H1 (cell line): Measurements from ENCODE around the gene USP35. TPM values are rescaled to one million over a fixed set of nuclear protein-coding genes. Genes with fewer than 3 reads are reported as not detected.

ENCODE experiments used
- CTCF ChIA-PET: fragments of 300-600 bp; sonication (Branson Sonifier 250); formaldehyde crosslinking; loops from one replicate; lab custom pipeline; 2021; ENCODE audit not compliant: partially characterized antibody; lab: Charles Lee
- POLR2A ChIA-PET: fragments of 300-600 bp; sonication (Branson Sonifier 250); formaldehyde crosslinking; loops from one replicate; lab custom pipeline; 2021; ENCODE audit warnings: inconsistent platforms; ENCODE audit not compliant: partially characterized antibody; lab: Charles Lee
- DNase-seq, 2 experiments: peaks; one replicate each; pipeline versions ENCODE4 v3.0.0 to v3.0.0-alpha.2; 2010 to 2022; ENCODE audit warnings: low spot score in 2 of 2, low read depth in 1 of 2, mixed read lengths in 1 of 2
- FAIRE-seq: peaks from 2 replicates; lab custom pipeline; 2011; peaks lifted over from hg19 to GRCh38; lab: Jason Lieb, UNC
- H2AFZ ChIP-seq: 2 replicates; pipeline ENCODE4 v1.8.1; 2012; ENCODE audit warnings: low read length, inconsistent platforms
- H2AK5ac ChIP-seq: 2 replicates; pipeline ENCODE4 v1.6.1; 2013; ENCODE audit warnings: low read depth, low read length
- H2BK120ac ChIP-seq: replicated peaks from 2 replicates; pipeline ENCODE3; 2013; ENCODE audit warnings: low read depth, low read length, inconsistent platforms
- H2BK12ac ChIP-seq: 2 replicates; pipeline ENCODE4 v1.6.1; 2013; ENCODE audit warnings: low read depth, low read length
- H2BK15ac ChIP-seq: 2 replicates; pipeline ENCODE4 v1.6.1; 2013; ENCODE audit warnings: low read length
- H2BK20ac ChIP-seq: 2 replicates; pipeline ENCODE4 v1.6.1; 2013; ENCODE audit warnings: low read length
- H2BK5ac ChIP-seq: 2 replicates; pipeline ENCODE4 v1.6.1; 2013; ENCODE audit warnings: low read depth, low read length
- H3K14ac ChIP-seq: 2 replicates; pipeline ENCODE4 v1.6.1; 2013; ENCODE audit warnings: inconsistent platforms; ENCODE audit not compliant: insufficient read length
- H3K18ac ChIP-seq: 2 replicates; pipeline ENCODE4 v1.6.1; 2013; ENCODE audit warnings: low read length; ENCODE audit errors: extremely low read depth
- H3K23ac ChIP-seq: 2 replicates; pipeline ENCODE4 v1.6.1; 2013; ENCODE audit warnings: inconsistent platforms; ENCODE audit not compliant: insufficient read length
- H3K23me2 ChIP-seq: 2 replicates; pipeline ENCODE4 v1.6.1; 2013; ENCODE audit warnings: low read depth, low read length
- H3K27ac ChIP-seq: 2 replicates; pipeline ENCODE4 v1.6.1; 2011; ENCODE audit warnings: low read depth, low read length, inconsistent platforms
- H3K27me3 ChIP-seq, 4 experiments: replicated peaks in 1 of 4; 1 replicate in 1 of 4; 2 replicates in 3 of 4; pipeline versions ENCODE4 v1.6.1 to v1.8.1; 2011 to 2013; ENCODE audit warnings: low read length in 3 of 4, mild to moderate bottlenecking in 3 of 4, inconsistent platforms in 2 of 4, mixed read lengths in 2 of 4, moderate library complexity in 1 of 4; ENCODE audit not compliant: control insufficient read depth in 3 of 4, insufficient read depth in 3 of 4; ENCODE audit errors: extremely low read depth in 1 of 4
- H3K36me3 ChIP-seq, 4 experiments: 2 replicates each; pipeline versions ENCODE4 v1.6.1 to v1.8.1; 2011 to 2013; ENCODE audit warnings: mild to moderate bottlenecking in 4 of 4, low read length in 3 of 4, moderate library complexity in 2 of 4, control low read depth in 1 of 4, inconsistent platforms in 1 of 4; ENCODE audit not compliant: insufficient read depth in 4 of 4, control insufficient read depth in 2 of 4
- H3K4ac ChIP-seq: replicated peaks from 2 replicates; pipeline ENCODE3; 2013; ENCODE audit warnings: low read length, low read depth, mixed read lengths, inconsistent platforms; ENCODE audit not compliant: insufficient read length
- H3K4me1 ChIP-seq, 4 experiments: replicated peaks in 1 of 4; 1 replicate in 1 of 4; 2 replicates in 3 of 4; pipeline versions ENCODE4 v1.6.1 to v1.8.1; 2011 to 2013; ENCODE audit warnings: low read length in 3 of 4, inconsistent platforms in 2 of 4, mixed read lengths in 1 of 4; ENCODE audit not compliant: insufficient read depth in 4 of 4, control insufficient read depth in 3 of 4
- H3K4me2 ChIP-seq, 2 experiments: 2 replicates each; pipeline versions ENCODE4 v1.6.1 to v1.8.1; 2011 to 2013; ENCODE audit warnings: low read depth in 2 of 2, low read length in 2 of 2, control low read depth in 1 of 2, inconsistent platforms in 1 of 2, mild to moderate bottlenecking in 1 of 2; ENCODE audit not compliant: insufficient read depth in 1 of 2
- H3K4me3 ChIP-seq, 4 experiments: fragments of 200-600, 300-600 bp in 1 of 4; sonication (generic), shearing (Covaris generic), sonication (Bioruptor Twin) in 1 of 4; 2 replicates each; pipeline versions ENCODE4 v1.5.1 to v1.8.1; 2011 to 2016; ENCODE audit warnings: low read length in 4 of 4, low read depth in 3 of 4, control low read depth in 2 of 4, inconsistent platforms in 2 of 4, mild to moderate bottlenecking in 2 of 4, mixed read lengths in 1 of 4, moderate library complexity in 1 of 4; ENCODE audit not compliant: insufficient read depth in 2 of 4; ENCODE audit errors: extremely low read depth in 1 of 4
- H3K56ac ChIP-seq: replicated peaks from 2 replicates; pipeline ENCODE3; 2013; ENCODE audit warnings: low read depth, mild to moderate bottlenecking, mixed read lengths, low read length, inconsistent platforms; ENCODE audit not compliant: insufficient read length
- H3K79me1 ChIP-seq: 2 replicates; pipeline ENCODE4 v1.6.1; 2013; ENCODE audit warnings: low read depth, low read length, control low read depth
- H3K79me2 ChIP-seq, 2 experiments: 2 replicates each; pipeline versions ENCODE4 v1.6.1 to v1.8.1; 2012 to 2013; ENCODE audit warnings: low read length in 2 of 2, mild to moderate bottlenecking in 2 of 2, inconsistent platforms in 1 of 2; ENCODE audit not compliant: insufficient read depth in 2 of 2, control insufficient read depth in 1 of 2
- H3K9ac ChIP-seq, 4 experiments: replicated peaks in 1 of 4; 1 replicate in 1 of 4; 2 replicates in 3 of 4; pipeline versions ENCODE4 v1.6.1 to v1.8.1; 2011 to 2013; ENCODE audit warnings: low read depth in 3 of 4, low read length in 3 of 4, control low read depth in 2 of 4, mild to moderate bottlenecking in 2 of 4, moderate library complexity in 2 of 4, inconsistent platforms in 1 of 4; ENCODE audit errors: extremely low read depth in 1 of 4
- H3K9me3 ChIP-seq, 2 experiments: 2 replicates each; pipeline versions ENCODE4 v1.6.1 to v1.8.1; 2012 to 2013; ENCODE audit warnings: mild to moderate bottlenecking in 2 of 2, moderate library complexity in 2 of 2, control low read depth in 1 of 2, inconsistent platforms in 1 of 2, low read depth in 1 of 2, low read length in 1 of 2, mixed read lengths in 1 of 2; ENCODE audit not compliant: insufficient read depth in 2 of 2
- H4K20me1 ChIP-seq, 2 experiments: replicated peaks in 1 of 2; 2 replicates each; pipeline versions ENCODE3 to v1.8.1; 2011 to 2013; ENCODE audit warnings: inconsistent platforms in 2 of 2, low read length in 2 of 2, mild to moderate bottlenecking in 1 of 2; ENCODE audit not compliant: insufficient read depth in 2 of 2, control insufficient read depth in 1 of 2
- H4K5ac ChIP-seq: 2 replicates; pipeline ENCODE4 v1.6.1; 2013; ENCODE audit warnings: low read length, low read depth, mixed read lengths, inconsistent platforms; ENCODE audit not compliant: insufficient read length
- H4K8ac ChIP-seq: 2 replicates; pipeline ENCODE4 v1.8.0; 2013; ENCODE audit warnings: mild to moderate bottlenecking, moderate library complexity, low read length, inconsistent platforms; ENCODE audit not compliant: insufficient read depth; ENCODE audit errors: extremely low read depth
- H4K91ac ChIP-seq: replicated peaks from 2 replicates; pipeline ENCODE3; 2013; ENCODE audit warnings: low read length, mixed read lengths, inconsistent platforms; ENCODE audit not compliant: insufficient read length
- CREB1 ChIP-seq: IDR thresholded peaks from 2 replicates; pipeline ENCODE4 v1.6.1; 2012; ENCODE audit warnings: inconsistent platforms
- GTF2F1 ChIP-seq: IDR thresholded peaks from 2 replicates; pipeline ENCODE4 v1.6.1; 2012; ENCODE audit warnings: low read depth, low read length, improper control_type of control experiment, borderline replicate concordance
- KDM1A ChIP-seq: fragments of 200-600, 300-600 bp; sonication (generic); IDR thresholded peaks from 2 replicates; pipeline ENCODE4 v1.7.1; 2016; ENCODE audit warnings: mild to moderate bottlenecking, low read length, borderline replicate concordance
- KDM5A ChIP-seq: fragments of 200-600 bp; IDR thresholded peaks from 2 replicates; pipeline ENCODE4 v1.7.1; 2012; ENCODE audit warnings: mild to moderate bottlenecking, low read length, inconsistent platforms, mixed read lengths
- WGBS, 2 experiments: shearing (Covaris generic) in 1 of 2; methylation state at CpG; one replicate each; pipeline versions ENCODE4 v1.1.6 to v1.1.7; 2013 to 2015; ENCODE audit warnings: low lambda C conversion rate in 2 of 2, mixed read lengths in 2 of 2, inconsistent platforms in 1 of 2, low coverage in 1 of 2, missing lambda C conversion rate in 1 of 2; ENCODE audit not compliant: insufficient replicate concordance in 2 of 2, insufficient coverage in 1 of 2, insufficient read length in 1 of 2; ENCODE audit errors: extremely low coverage in 1 of 2, missing lambda C conversion rate in 1 of 2; 5-methylcytosine and 5-hydroxymethylcytosine counted together
- polyA plus RNA-seq, 7 experiments: library from polyadenylated mRNA; depleted of rRNA in 3 of 7; stranded (reverse) in 5 of 7; unstranded in 2 of 7; fragments of >200 nt in 5 of 7; fragments of 200-250 nt in 2 of 7; gene quantifications; 1 replicate in 5 of 7; 2 replicates in 1 of 7; 4 replicates in 1 of 7; pipeline versions ENCODE4 v1.2.1 to v1.2.3, GENCODE V29; 2011 to 2013; ENCODE audit warnings: missing spikeins in 2 of 7, mixed read lengths in 2 of 7
- total RNA-seq: library from RNA; stranded (reverse); fragmentation: NEBNext Ultra II Directional; extraction: Animal tissue kit (Norgen Biotek cat#: 25700); gene quantifications from 2 replicates; pipeline ENCODE4 v1.2.1, GENCODE V29; 2021

The USP35 gene
- total and polyA plus RNA-seq, 2 of the 8 experiments (the other 6 are each of a cell fraction or from before 2014, with no cell fraction given) = 4.6 to 6.8 TPM

DNA sequence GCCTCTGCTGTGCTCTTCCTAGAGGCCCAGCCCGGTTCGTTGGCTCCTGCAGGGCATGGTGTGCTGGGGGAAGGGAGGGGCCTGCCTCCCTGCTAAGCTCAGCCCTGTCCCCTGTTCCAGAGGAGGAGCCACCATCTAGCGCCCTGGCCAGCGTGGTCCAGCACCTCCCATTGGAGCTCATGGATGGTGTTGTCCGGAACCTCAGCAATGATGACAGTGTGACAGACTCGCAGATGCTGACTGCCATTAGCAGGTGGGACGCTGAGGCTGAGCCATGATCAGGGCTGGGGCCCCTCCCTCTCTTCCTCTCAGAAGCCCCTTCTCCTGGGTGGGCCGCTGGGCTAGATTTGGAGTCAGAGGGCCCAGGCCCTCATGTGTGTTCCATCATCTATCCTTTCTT lies 9.1 kb downstream of the USP35 start:
- no peak overlapping the region for H3K56ac ChIP-seq
- FAIRE-seq = no peak
- no peak overlapping the region for H3K4me2 ChIP-seq
- H3K14ac ChIP-seq = no peak overlapping the region
- H3K4ac ChIP-seq = no peak overlapping the region
- no peak overlapping the region for H2AK5ac ChIP-seq
- H2BK20ac ChIP-seq = no peak overlapping the region
- no peaks in the 10 kb centered on the region for H3K36me3 ChIP-seq
- H4K8ac ChIP-seq = no peak overlapping the region
- no peak overlapping the region for H3K18ac ChIP-seq
- no peak overlapping the region for H3K9ac ChIP-seq
- H2BK15ac ChIP-seq = no peak overlapping the region
- H2AFZ ChIP-seq = no peak overlapping the region
- no peaks in the 10 kb centered on the region for H3K79me2 ChIP-seq
- ChIA-PET POLR2A (interaction anchor here (4.2 kb wide), 1 partner anchor 8 kb away, joined by 16 read pairs; the partner anchor contains the start of genes KCTD21 and USP35), CTCF (interaction anchor here (0.7 kb wide), 1 partner anchor 21 kb away, joined by 3 read pairs; no protein-coding TSS in a partner anchor)
- H4K20me1 ChIP-seq = peaks cover 3 to 4% of the 10 kb centered on the region in 2 experiments
- H4K91ac ChIP-seq = no peak overlapping the region
- H3K27me3 ChIP-seq = no peaks in the 10 kb centered on the region
- no peaks in the 10 kb centered on the region for H3K79me1 ChIP-seq
- H3K23me2 ChIP-seq = no peaks in the 10 kb centered on the region
- H2BK5ac ChIP-seq = no peak overlapping the region
- no peak overlapping the region for H3K23ac ChIP-seq
- no peak overlapping the region for H2BK12ac ChIP-seq
- DNase-seq = no peak
- no peak overlapping the region for H3K4me3 ChIP-seq
- H3K27ac ChIP-seq = no peak overlapping the region
- no peaks in the 10 kb centered on the region for H3K4me1 ChIP-seq
- no peak overlapping the region for H2BK120ac ChIP-seq
- no peaks in the 10 kb centered on the region for H3K9me3 ChIP-seq
- H4K5ac ChIP-seq = no peak overlapping the region
- 89% methylated on average over 8 of the region's 8 CpGs; no CpG with 5 or more reads in 1 of the 2 experiments for WGBS, 2 experiments
- TF ChIP-seq GTF2F1 (no peak), KDM5A (no peak), CREB1 (no peak), KDM1A (no peak)
